ENCODE results near the gene KIAA1217.

- TF ChIP-seq, protein P1, sequence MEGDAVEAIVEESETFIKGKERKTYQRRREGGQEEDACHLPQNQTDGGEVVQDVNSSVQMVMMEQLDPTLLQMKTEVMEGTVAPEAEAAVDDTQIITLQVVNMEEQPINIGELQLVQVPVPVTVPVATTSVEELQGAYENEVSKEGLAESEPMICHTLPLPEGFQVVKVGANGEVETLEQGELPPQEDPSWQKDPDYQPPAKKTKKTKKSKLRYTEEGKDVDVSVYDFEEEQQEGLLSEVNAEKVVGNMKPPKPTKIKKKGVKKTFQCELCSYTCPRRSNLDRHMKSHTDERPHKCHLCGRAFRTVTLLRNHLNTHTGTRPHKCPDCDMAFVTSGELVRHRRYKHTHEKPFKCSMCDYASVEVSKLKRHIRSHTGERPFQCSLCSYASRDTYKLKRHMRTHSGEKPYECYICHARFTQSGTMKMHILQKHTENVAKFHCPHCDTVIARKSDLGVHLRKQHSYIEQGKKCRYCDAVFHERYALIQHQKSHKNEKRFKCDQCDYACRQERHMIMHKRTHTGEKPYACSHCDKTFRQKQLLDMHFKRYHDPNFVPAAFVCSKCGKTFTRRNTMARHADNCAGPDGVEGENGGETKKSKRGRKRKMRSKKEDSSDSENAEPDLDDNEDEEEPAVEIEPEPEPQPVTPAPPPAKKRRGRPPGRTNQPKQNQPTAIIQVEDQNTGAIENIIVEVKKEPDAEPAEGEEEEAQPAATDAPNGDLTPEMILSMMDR (IDR thresholded peaks at IDR 0.05; ENCODE audit: borderline replicate concordance, extremely low read depth, low read length, poor library complexity, severe bottlenecking), result no peak
- TF ChIP-seq EZH2 (IDR thresholded peaks at IDR 0.05; ENCODE audit: borderline replicate concordance, low read depth, low read length, severe bottlenecking), result no peak
These were observed 292.2 kb downstream of the KIAA1217 start for GRCh38 chr10:24501056-24501711.
